GM12892 (cell line): ENCODE measurements around the gene ARFGEF3.

Source experiments
- POLR2A ChIP-seq: IDR thresholded peaks from 2 replicates; pipeline ENCODE4 v1.6.1; 2011; ENCODE audit warnings: low read depth, low read length, control low read depth
- POLR2AphosphoS5 ChIP-seq: IDR thresholded peaks from 2 replicates; pipeline ENCODE4 v1.6.1; 2011; ENCODE audit warnings: low read depth, low read length, control low read depth

DNA sequence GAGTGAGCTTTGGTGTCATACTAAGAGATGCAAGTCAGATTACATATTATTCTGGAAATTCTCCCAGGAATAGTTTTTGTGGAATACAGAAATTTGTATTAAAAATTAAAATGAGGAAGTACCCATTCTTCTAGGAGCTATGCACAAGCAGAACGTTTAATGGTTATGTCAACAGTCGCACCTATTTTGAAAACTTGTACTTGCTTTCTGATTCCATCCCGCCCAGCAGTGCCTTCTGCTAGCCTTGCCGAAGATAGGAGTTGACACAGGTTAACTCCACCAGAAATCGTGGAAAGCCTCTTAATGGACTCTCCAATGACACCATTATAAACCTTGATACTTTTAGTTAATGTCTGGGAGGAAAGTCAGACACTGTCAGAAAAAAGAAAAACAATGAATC is 49.9 kb downstream of the ARFGEF3 start:
- TF ChIP-seq POLR2AphosphoS5 = no peak
- TF ChIP-seq POLR2A = no peak
